Measurements from ENCODE around the gene VIPR2.

DNA sequence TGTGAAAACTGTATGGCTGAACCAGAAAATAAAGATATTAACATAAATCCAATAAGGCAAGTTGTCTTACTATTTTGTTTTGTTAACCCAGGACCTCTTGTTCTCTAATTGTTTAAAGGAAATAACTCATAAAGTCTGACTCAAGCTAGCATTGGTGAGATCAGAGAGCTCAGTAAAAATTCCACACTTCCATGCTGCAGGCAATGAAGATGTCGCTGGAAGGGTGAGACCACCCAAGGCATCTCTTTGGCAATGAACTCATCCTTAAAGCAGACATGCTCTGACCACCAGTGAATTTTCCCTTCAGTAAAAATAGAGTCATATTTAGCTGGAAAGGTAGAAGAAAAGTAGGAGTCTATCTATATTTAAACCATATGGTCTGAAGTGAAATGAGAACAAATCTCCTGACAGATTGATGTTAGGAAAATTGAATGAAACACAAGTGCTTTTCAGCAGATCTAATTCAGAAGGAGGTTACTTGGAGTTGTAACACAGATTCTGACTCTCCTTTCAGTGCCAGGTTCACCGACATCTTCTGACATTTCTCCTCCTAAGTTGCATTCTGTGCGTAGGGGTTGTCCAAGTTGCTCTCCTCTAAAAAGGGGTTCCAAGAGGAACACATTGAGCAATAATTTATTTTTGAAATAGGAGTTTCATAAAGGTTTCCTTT, 32.8 kb upstream of the VIPR2 start:
- TF ChIP-seq POLR2AphosphoS5 (IDR thresholded peaks at IDR 0.05), result no peak
- TF ChIP-seq, protein P1, sequence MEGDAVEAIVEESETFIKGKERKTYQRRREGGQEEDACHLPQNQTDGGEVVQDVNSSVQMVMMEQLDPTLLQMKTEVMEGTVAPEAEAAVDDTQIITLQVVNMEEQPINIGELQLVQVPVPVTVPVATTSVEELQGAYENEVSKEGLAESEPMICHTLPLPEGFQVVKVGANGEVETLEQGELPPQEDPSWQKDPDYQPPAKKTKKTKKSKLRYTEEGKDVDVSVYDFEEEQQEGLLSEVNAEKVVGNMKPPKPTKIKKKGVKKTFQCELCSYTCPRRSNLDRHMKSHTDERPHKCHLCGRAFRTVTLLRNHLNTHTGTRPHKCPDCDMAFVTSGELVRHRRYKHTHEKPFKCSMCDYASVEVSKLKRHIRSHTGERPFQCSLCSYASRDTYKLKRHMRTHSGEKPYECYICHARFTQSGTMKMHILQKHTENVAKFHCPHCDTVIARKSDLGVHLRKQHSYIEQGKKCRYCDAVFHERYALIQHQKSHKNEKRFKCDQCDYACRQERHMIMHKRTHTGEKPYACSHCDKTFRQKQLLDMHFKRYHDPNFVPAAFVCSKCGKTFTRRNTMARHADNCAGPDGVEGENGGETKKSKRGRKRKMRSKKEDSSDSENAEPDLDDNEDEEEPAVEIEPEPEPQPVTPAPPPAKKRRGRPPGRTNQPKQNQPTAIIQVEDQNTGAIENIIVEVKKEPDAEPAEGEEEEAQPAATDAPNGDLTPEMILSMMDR (IDR thresholded peaks at IDR 0.05 in 8 of 11, conservative IDR thresholded peaks at IDR 0.05 in 3 of 11), result no peak
